ENCODE measurements around the gene BCAN.

The BCAN gene

DNA sequence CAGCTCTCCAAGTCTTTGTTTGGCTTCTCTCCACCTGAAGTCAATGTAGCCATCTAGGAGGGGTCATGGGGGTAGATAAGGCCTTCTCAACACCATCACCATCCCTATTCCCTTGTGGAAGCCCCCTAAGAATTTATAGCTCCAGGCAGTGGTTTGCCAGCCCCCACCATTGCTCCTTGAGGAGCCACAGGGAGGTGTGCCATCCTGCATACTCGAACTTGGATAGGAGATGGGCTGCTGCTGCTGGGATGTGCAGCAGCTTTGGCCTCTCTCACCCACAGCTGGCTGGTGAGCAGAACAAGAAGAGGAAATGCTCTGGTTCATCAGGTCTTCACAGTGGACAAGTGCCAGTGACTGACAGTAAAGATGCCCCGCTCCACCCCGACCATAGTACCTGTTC, 45.5 kb upstream of the BCAN start:
- no peak for DNase-seq (ENCODE audit: low read depth)
- H3K4me3 ChIP-seq (ENCODE audit: low read depth, low read length) = no peak overlapping the region
- TF ChIP-seq, protein P1, sequence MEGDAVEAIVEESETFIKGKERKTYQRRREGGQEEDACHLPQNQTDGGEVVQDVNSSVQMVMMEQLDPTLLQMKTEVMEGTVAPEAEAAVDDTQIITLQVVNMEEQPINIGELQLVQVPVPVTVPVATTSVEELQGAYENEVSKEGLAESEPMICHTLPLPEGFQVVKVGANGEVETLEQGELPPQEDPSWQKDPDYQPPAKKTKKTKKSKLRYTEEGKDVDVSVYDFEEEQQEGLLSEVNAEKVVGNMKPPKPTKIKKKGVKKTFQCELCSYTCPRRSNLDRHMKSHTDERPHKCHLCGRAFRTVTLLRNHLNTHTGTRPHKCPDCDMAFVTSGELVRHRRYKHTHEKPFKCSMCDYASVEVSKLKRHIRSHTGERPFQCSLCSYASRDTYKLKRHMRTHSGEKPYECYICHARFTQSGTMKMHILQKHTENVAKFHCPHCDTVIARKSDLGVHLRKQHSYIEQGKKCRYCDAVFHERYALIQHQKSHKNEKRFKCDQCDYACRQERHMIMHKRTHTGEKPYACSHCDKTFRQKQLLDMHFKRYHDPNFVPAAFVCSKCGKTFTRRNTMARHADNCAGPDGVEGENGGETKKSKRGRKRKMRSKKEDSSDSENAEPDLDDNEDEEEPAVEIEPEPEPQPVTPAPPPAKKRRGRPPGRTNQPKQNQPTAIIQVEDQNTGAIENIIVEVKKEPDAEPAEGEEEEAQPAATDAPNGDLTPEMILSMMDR (IDR thresholded peaks at IDR 0.05; ENCODE audit: low read depth, low read length, missing control alignments) = no peak

DNA sequence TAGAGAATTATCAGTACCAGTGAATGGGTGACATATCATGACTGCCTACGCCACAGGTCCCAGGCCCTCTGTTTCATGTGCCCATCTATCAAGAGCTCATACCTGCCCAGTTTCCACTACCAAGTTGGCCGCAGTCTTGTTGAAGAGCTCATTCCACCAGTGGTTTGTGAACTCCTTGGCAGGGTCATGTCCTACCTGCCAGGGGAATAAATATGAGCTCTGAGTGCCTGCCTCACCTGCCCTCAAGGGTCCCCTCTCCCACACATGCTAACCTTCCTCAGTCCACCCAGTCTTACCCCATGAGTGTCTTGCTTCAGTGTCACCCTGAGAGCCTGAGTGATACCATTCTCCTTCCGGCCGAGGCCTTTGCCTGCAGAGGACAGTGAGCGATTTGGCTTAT, 43.8 kb upstream of the BCAN start:
- no peak for DNase-seq (ENCODE audit: low read depth)
- H3K4me3 ChIP-seq (ENCODE audit: low read depth, low read length) = no peak overlapping the region
- TF ChIP-seq, protein P1 (IDR thresholded peaks at IDR 0.05; ENCODE audit: low read depth, low read length, missing control alignments) = no peak

GRCh38 chr1:156598731-156599432, 43.0 kb upstream of the BCAN start:
- TF ChIP-seq, protein P1 (IDR thresholded peaks at IDR 0.05; ENCODE audit: low read depth, low read length, missing control alignments) = no peak
- DNase-seq (ENCODE audit: low read depth) = no peak
- no peak overlapping the region for H3K4me3 ChIP-seq (ENCODE audit: low read depth, low read length)

DNA sequence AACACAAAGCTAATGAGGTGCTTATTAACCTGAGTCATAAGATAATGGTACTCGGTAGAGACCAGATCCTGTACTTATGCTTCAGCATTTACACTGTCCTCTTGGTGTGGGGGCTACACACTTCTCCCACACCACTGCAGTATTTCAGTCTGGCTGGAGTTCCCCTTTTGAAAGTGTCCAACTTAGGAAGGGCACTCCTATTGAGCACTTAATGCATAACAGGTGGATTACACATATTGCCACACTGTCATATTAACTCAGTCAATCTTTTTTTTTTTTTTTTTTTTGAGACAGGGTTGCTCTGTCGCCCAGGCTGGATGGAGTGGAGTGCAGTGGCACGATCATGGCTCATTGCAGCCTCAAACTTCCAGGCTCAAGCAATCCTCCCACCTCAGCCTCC, 42.1 kb upstream of the BCAN start:
- H3K4me3 ChIP-seq (ENCODE audit: low read depth, low read length) = peak overlapping the region; percentile 87
- no peak for DNase-seq (ENCODE audit: low read depth)
- TF ChIP-seq, protein P1 (IDR thresholded peaks at IDR 0.05; ENCODE audit: low read depth, low read length, missing control alignments) = peak; percentile 41

- peak overlapping the region; percentile 87 for H3K4me3 ChIP-seq (ENCODE audit: low read depth, low read length)
- DNase-seq (ENCODE audit: low read depth) = no peak
- TF ChIP-seq, protein P1 (IDR thresholded peaks at IDR 0.05; ENCODE audit: low read depth, low read length, missing control alignments) = no peak
These were observed 41.2 kb upstream of the BCAN start for GRCh38 chr1:156600733-156601121.

- TF ChIP-seq, protein P1 (IDR thresholded peaks at IDR 0.05; ENCODE audit: low read depth, low read length, missing control alignments) = no peak
- H3K4me3 ChIP-seq (ENCODE audit: low read depth, low read length) = peak within 1 kb of the TSS; percentile 87
These were observed 40.6 kb upstream of the BCAN start, which contains the start of gene GPATCH4 for GRCh38 chr1:156601122-156601830. TSS of gene GPATCH4 (minus strand) at chr1:156601479.

More at GRCh38 chr1:156601122-156601830, 40.6 kb upstream of the BCAN start, which contains the start of gene GPATCH4:
- peak; percentile 60 for DNase-seq (ENCODE audit: low read depth)
